C4-2B (cell line): ENCODE results near the gene VAT1L.

Source experiments
- ZFX ChIP-seq: fragments of 450-650 bp; IDR thresholded peaks from 2 replicates; pipeline ENCODE4 v1.6.1; 2017
- TF ChIP-seq, protein P1 (sequence below): fragments of 450-650 bp; conservative IDR thresholded peaks from 2 replicates; pipeline ENCODE4 v1.5.1; 2017; ENCODE audit warnings: mild to moderate bottlenecking

GRCh38 chr16:77888871-77889270, 100.5 kb downstream of the VAT1L start:
- TF ChIP-seq, protein P1, sequence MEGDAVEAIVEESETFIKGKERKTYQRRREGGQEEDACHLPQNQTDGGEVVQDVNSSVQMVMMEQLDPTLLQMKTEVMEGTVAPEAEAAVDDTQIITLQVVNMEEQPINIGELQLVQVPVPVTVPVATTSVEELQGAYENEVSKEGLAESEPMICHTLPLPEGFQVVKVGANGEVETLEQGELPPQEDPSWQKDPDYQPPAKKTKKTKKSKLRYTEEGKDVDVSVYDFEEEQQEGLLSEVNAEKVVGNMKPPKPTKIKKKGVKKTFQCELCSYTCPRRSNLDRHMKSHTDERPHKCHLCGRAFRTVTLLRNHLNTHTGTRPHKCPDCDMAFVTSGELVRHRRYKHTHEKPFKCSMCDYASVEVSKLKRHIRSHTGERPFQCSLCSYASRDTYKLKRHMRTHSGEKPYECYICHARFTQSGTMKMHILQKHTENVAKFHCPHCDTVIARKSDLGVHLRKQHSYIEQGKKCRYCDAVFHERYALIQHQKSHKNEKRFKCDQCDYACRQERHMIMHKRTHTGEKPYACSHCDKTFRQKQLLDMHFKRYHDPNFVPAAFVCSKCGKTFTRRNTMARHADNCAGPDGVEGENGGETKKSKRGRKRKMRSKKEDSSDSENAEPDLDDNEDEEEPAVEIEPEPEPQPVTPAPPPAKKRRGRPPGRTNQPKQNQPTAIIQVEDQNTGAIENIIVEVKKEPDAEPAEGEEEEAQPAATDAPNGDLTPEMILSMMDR = no peak
- TF ChIP-seq ZFX = no peak
